ENCODE measurements around the gene ILDR1.

DNA sequence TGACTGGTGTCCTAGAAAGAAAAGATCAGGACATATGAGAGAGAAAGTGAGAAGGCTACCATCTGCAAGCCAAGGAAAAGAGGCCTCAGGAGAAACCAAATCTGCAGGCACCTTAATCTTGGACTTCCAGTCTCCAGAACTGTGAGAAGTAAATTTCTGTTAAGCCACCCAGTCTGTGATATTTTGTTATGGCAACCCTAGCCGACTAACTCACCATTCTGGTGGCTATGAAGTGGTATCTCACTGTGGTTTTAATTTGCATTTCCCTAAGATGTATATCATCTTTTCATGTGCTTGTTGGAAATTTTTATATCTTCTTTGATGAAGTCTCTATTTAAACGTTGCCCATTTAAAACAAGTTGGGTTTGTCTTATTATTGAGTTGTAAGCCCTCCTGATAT lies 40.6 kb downstream of the ILDR1 start:
- no peak for TF ChIP-seq GATA3 (IDR thresholded peaks at IDR 0.05; ENCODE audit: low read depth, low read length)
- TF ChIP-seq GATA2 (IDR thresholded peaks at IDR 0.05; ENCODE audit: low read depth, low read length): no peak

Data from SH-SY5Y (cell line).